Liver (tissue), 9 donors: ENCODE results near the gene BEND7. TPM values are rescaled to one million over a fixed set of nuclear protein-coding genes. Genes with fewer than 3 reads are reported as not detected.
"Not testable (repeated sequence)": the region's sequence is repeated elsewhere in the genome, so short reads cannot be mapped to it uniquely, and the experiment has no call there.

Source experiments
- DNase-seq: peaks from one replicate; pipeline ENCODE4 v3.0.0-alpha.2; 2017; ENCODE audit warnings: low spot score
- H3K27ac ChIP-seq, 2 donors: one replicate each; pipeline ENCODE4 v1.7.0; 2013; ENCODE audit warnings: inconsistent platforms in 2 of 2, low read length in 2 of 2, control low read depth in 1 of 2, low read depth in 1 of 2, mild to moderate bottlenecking in 1 of 2
- H3K27me3 ChIP-seq, 4 donors: one replicate each; pipeline versions ENCODE4 v1.6.1 to v1.7.0; 2013; ENCODE audit warnings: low read length in 3 of 4, inconsistent platforms in 1 of 4, mild to moderate bottlenecking in 1 of 4, moderate library complexity in 1 of 4; ENCODE audit not compliant: control insufficient read depth in 4 of 4, insufficient read depth in 4 of 4
- H3K36me3 ChIP-seq, 4 donors: one replicate each; pipeline versions ENCODE4 v1.6.1 to v1.7.0; 2013; ENCODE audit warnings: low read length in 3 of 4, mild to moderate bottlenecking in 3 of 4, low read depth in 1 of 4, moderate library complexity in 1 of 4; ENCODE audit not compliant: control insufficient read depth in 4 of 4, insufficient read depth in 3 of 4
- H3K4me1 ChIP-seq, 4 donors: one replicate each; pipeline versions ENCODE4 v1.6.1 to v1.7.0; 2013; ENCODE audit warnings: low read length in 3 of 4, mild to moderate bottlenecking in 3 of 4, moderate library complexity in 1 of 4; ENCODE audit not compliant: control insufficient read depth in 4 of 4, insufficient read depth in 4 of 4
- H3K4me3 ChIP-seq, 3 donors: one replicate each; pipeline versions ENCODE4 v1.6.1 to v1.7.0; 2013; ENCODE audit warnings: low read length in 3 of 3, control low read depth in 1 of 3, low read depth in 1 of 3, mild to moderate bottlenecking in 1 of 3
- H3K9ac ChIP-seq, 2 donors: one replicate each; pipeline ENCODE4 v1.7.0; 2013; ENCODE audit warnings: low read length in 2 of 2, mild to moderate bottlenecking in 2 of 2, moderate library complexity in 2 of 2, control low read depth in 1 of 2, low read depth in 1 of 2
- H3K9me3 ChIP-seq, 4 donors: one replicate each; pipeline versions ENCODE4 v1.6.1 to v1.7.0; 2013; ENCODE audit warnings: low read length in 3 of 4; ENCODE audit not compliant: control insufficient read depth in 4 of 4
- CTCF ChIP-seq: fragments of 150-350 bp; IDR thresholded peaks from 2 replicates; pipeline ENCODE4 v1.5.1; 2017; ENCODE audit warnings: improper control_type of control experiment, low read depth, low read length; ENCODE audit not compliant: missing input control
- EGR1 ChIP-seq, 2 donors: IDR thresholded peaks; 2 replicates each; pipeline ENCODE4 v1.6.1; 2016 to 2018; ENCODE audit warnings: antibody characterized with exemption in 2 of 2, low read depth in 2 of 2
- FOXA1 ChIP-seq: IDR thresholded peaks from 2 replicates; pipeline ENCODE4 v1.6.1; 2016; ENCODE audit warnings: antibody characterized with exemption
- FOXA2 ChIP-seq: IDR thresholded peaks from 2 replicates; pipeline ENCODE4 v1.6.1; 2016; ENCODE audit warnings: antibody characterized with exemption
- GABPA ChIP-seq, 2 donors: IDR thresholded peaks in 1 of 2; conservative IDR thresholded peaks in 1 of 2; 2 replicates each; pipeline ENCODE4 v1.6.1; 2016; ENCODE audit warnings: antibody characterized with exemption in 2 of 2, mild to moderate bottlenecking in 1 of 2, moderate library complexity in 1 of 2
- HNF4G ChIP-seq: IDR thresholded peaks from 2 replicates; pipeline ENCODE4 v1.6.1; 2016; ENCODE audit warnings: antibody characterized with exemption
- JUND ChIP-seq, 2 donors: IDR thresholded peaks; 2 replicates each; pipeline ENCODE4 v1.6.1; 2016; ENCODE audit warnings: antibody characterized with exemption in 2 of 2
- NR2F2 ChIP-seq: IDR thresholded peaks from 2 replicates; pipeline ENCODE4 v1.6.1; 2016; ENCODE audit warnings: antibody characterized with exemption
- RAD21 ChIP-seq, 2 donors: IDR thresholded peaks; 2 replicates each; pipeline ENCODE4 v1.6.1; 2016; ENCODE audit warnings: antibody characterized with exemption in 2 of 2, mild to moderate bottlenecking in 2 of 2
- REST ChIP-seq: IDR thresholded peaks from 2 replicates; pipeline ENCODE4 v1.6.1; 2016; ENCODE audit warnings: antibody characterized with exemption, mild to moderate bottlenecking
- RXRA ChIP-seq, 2 donors: IDR thresholded peaks; 2 replicates each; pipeline ENCODE4 v1.6.1; 2017 to 2018; ENCODE audit warnings: antibody characterized with exemption in 2 of 2, mild to moderate bottlenecking in 1 of 2
- SP1 ChIP-seq: IDR thresholded peaks from 2 replicates; pipeline ENCODE4 v1.6.1; 2018; ENCODE audit warnings: antibody characterized with exemption, mild to moderate bottlenecking
- TAF1 ChIP-seq: conservative IDR thresholded peaks from 2 replicates; pipeline ENCODE4 v1.6.1; 2016; ENCODE audit warnings: antibody characterized with exemption, mild to moderate bottlenecking
- YY1 ChIP-seq: IDR thresholded peaks from 2 replicates; pipeline ENCODE4 v1.6.1; 2016; ENCODE audit warnings: antibody characterized with exemption, mild to moderate bottlenecking
- WGBS: extraction: QIAGEN DNeasy Blood & Tissue Kit; methylation state at CpG from one replicate; pipeline ENCODE4 v1.1.7; 2013; 5-methylcytosine and 5-hydroxymethylcytosine counted together
- polyA plus RNA-seq, 2 donors: library from polyadenylated mRNA; stranded (reverse) in 1 of 2; unstranded in 1 of 2; fragments of 200-250 nt in 1 of 2; fragments of >200 nt in 1 of 2; fragmentation: Nextera tagmentation in 1 of 2; extraction: Ambion mirVana in 1 of 2; gene quantifications; one replicate each; pipeline versions ENCODE4 v1.2.1 to v1.2.3, GENCODE V29; 2013 to 2015
- total RNA-seq, 2 donors: library from RNA; depleted of rRNA; stranded (reverse); fragments of >200 nt; gene quantifications; one replicate each; pipeline ENCODE4 v1.2.3, GENCODE V29; 2014
- TF ChIP-seq, protein P1 (sequence below): IDR thresholded peaks from 2 replicates; pipeline ENCODE4 v1.6.1; 2016; ENCODE audit warnings: antibody characterized with exemption
- TF ChIP-seq, protein P2 (sequence below): IDR thresholded peaks from 2 replicates; pipeline ENCODE4 v1.6.1; 2016; ENCODE audit warnings: antibody characterized with exemption
- TF ChIP-seq, protein P3 (sequence below): IDR thresholded peaks from 2 replicates; pipeline ENCODE4 v1.6.1; 2016; ENCODE audit warnings: antibody characterized with exemption
- donor health status: healthy.
- donor health status: healthy.
- donor health status: healthy.
- donor health status: healthy.
- donor health status: healthy.

The BEND7 gene
- total and polyA plus RNA-seq, 4 donors, result 4.1 to 10.1 (median 5.5) TPM

GRCh38 chr10:13437026-13437555 lies 91.7 kb downstream of the BEND7 start:
- no peaks in the 10 kb centered on the region for H3K36me3 ChIP-seq
- H3K4me3 ChIP-seq, result no peak overlapping the region
- H3K4me1 ChIP-seq, result peaks cover 0 to 12% (median 9%) of the 10 kb centered on the region in 4 donors
- H3K27me3 ChIP-seq, result no peaks in the 10 kb centered on the region
- no peak overlapping the region for H3K27ac ChIP-seq
- TF ChIP-seq RXRA (IDR thresholded peaks at IDR 0.05) (no peak), NR2F2 (no peak), TAF1 (no peak), REST (no peak), GABPA (IDR thresholded peaks at IDR 0.05 in 1 of 2, conservative IDR thresholded peaks at IDR 0.05 in 1 of 2) (no peak), RAD21 (IDR thresholded peaks at IDR 0.05) (no peak), HNF4G (no peak), FOXA1 (no peak), FOXA2 (no peak), JUND (IDR thresholded peaks at IDR 0.05) (no peak), SP1 (no peak)
- TF ChIP-seq, protein P1, sequence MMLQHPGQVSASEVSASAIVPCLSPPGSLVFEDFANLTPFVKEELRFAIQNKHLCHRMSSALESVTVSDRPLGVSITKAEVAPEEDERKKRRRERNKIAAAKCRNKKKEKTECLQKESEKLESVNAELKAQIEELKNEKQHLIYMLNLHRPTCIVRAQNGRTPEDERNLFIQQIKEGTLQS, result no peak
- TF ChIP-seq, protein P2, sequence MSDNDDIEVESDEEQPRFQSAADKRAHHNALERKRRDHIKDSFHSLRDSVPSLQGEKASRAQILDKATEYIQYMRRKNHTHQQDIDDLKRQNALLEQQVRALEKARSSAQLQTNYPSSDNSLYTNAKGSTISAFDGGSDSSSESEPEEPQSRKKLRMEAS, result no peak
- TF ChIP-seq, protein P3, sequence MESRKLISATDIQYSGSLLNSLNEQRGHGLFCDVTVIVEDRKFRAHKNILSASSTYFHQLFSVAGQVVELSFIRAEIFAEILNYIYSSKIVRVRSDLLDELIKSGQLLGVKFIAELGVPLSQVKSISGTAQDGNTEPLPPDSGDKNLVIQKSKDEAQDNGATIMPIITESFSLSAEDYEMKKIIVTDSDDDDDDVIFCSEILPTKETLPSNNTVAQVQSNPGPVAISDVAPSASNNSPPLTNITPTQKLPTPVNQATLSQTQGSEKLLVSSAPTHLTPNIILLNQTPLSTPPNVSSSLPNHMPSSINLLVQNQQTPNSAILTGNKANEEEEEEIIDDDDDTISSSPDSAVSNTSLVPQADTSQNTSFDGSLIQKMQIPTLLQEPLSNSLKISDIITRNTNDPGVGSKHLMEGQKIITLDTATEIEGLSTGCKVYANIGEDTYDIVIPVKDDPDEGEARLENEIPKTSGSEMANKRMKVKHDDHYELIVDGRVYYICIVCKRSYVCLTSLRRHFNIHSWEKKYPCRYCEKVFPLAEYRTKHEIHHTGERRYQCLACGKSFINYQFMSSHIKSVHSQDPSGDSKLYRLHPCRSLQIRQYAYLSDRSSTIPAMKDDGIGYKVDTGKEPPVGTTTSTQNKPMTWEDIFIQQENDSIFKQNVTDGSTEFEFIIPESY, result no peak
- no peak overlapping the region for H3K9ac ChIP-seq
- 59% methylated on average over 16 of the region's 16 CpGs for WGBS
- no peaks in the 10 kb centered on the region for H3K9me3 ChIP-seq
- DNase-seq, result no peak

DNA sequence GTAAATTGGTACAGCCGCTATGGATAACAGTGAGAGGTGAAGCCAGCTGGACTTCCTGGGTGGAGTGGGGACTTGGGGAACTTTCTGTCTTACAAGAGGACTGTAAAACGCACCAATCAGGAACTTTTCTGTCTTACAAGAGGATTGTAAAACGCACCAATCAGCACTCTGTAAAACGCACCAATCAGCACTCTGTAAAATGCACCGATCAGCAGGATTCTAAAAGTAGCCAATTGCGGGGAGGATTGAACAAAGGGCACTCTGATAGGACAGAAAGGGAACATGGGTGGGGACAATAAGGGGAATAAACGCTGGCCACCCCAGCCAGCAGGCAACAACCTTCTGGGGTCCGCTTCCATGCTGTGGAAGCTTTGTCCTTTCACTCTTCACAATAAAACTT lies 100.9 kb downstream of the BEND7 start:
- H3K4me1 ChIP-seq, DNase-seq, H3K9me3 ChIP-seq, H3K9ac ChIP-seq, H3K27ac ChIP-seq, H3K36me3 ChIP-seq, H3K4me3 ChIP-seq, H3K27me3 ChIP-seq: not testable (repeated sequence)
- 85% methylated on average over 8 of the region's 8 CpGs for WGBS

DNA sequence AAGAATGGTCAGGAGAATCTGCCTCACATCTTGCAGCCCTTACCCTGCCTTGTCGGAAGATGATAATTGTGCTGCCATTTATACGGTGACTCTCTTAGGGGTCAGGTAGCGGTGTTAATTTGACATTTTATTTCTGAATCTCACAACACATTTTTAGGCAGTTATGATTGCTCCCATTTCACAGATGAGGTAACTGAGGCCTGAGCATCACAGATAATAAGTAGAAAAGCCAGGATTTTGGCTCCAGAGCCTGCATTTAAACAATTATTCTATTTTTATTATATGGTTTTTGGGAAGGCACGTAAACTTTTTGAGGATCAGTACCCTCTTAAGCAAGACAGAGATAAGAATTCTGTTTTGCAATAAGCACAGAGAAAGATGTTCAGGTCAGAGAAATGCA lies 103.4 kb downstream of the BEND7 start:
- no peaks in the 10 kb centered on the region for H3K4me1 ChIP-seq
- no peaks in the 10 kb centered on the region for H3K9me3 ChIP-seq
- H3K27me3 ChIP-seq, result no peaks in the 10 kb centered on the region
- H3K4me3 ChIP-seq, result no peak overlapping the region
- no peak for DNase-seq
- H3K36me3 ChIP-seq, result no peaks in the 10 kb centered on the region
- no peak overlapping the region for H3K27ac ChIP-seq
- 50% methylated on average over 4 of the region's 4 CpGs for WGBS
- H3K9ac ChIP-seq, result no peak overlapping the region
- no peak for TF ChIP-seq EGR1 (IDR thresholded peaks at IDR 0.05; ENCODE audit: low read depth in 2 of 2)
- TF ChIP-seq CTCF, result no peak
- no peak for TF ChIP-seq YY1
- TF ChIP-seq RAD21 (IDR thresholded peaks at IDR 0.05), result no peak
- TF ChIP-seq FOXA2, result no peak
- no peak for TF ChIP-seq HNF4G
- no peak for TF ChIP-seq REST
- no peak for TF ChIP-seq SP1
- TF ChIP-seq NR2F2, result no peak
- TF ChIP-seq RXRA (IDR thresholded peaks at IDR 0.05), result no peak
- TF ChIP-seq JUND (IDR thresholded peaks at IDR 0.05), result no peak
- TF ChIP-seq TAF1, result no peak
